LoVo (cell line): ENCODE results near the gene SLIT3.

Source experiments
- DNase-seq: peaks from one replicate; pipeline ENCODE4 v3.0.0-alpha.2; 2016; ENCODE audit warnings: low spot score

SLIT3 gene

GRCh38 chr5:168829922-168830417, 471.0 kb downstream of the SLIT3 start:
- DNase-seq, result no peak

DNA sequence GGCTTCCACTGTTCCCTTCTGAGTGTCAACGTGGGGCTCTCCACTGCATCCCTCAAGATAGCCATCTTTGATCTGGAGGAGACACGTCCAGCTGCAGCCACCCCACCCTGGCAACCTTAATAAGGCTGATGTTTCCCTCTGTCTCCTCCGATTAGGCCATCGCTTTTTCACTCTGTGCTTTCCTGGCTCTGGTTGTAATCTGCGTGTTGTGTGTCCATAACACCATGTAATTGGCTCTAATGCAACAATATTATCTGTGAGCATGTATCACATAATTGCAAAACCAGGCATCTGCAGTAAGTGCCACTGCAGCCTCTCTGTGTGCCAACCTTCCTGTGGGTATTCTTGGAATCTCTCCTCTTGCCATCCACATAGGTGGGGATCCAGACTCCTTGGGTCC, 471.9 kb downstream of the SLIT3 start:
- DNase-seq, result no peak

DNA sequence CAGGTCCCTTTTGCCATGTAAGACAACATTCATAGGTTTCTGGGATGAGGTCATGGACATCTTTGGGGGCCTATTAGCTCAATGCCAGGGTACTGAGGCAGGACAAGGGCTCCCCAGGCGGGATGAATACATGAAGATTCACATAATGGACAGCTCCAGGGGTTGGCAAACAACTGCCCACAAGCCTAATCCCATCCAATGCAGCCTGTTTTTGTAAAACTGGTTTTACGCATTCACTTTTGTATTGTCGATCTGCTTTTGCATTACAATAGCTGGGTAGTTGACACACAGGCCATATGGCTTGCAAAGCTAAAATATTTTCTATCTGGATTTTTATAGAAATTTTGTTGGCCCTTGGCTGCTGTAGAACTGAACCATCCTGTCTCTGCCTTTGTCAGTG, 473.3 kb downstream of the SLIT3 start:
- DNase-seq, result no peak

DNA sequence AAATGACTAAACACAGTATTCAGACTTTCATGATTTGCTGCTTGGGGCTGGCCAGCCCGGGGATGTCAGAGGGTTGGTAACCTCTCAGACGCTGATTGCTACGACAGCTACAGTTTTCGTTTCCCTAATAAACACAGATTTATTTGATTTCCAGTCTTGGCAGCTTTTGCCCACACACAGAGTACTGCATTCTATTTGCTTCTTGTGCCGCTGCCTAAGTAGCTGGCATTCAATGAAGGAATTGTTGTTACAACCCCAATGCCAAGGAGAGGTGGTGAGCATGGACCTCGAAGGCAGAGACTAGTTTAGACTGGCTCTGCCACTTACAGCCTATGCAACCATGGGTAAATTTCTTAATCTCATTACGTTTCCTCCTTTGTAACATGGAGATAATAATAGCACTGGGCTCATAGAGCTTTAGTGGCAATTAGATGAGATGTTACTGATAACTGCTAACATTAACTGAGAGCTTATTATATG, 474.7 kb downstream of the SLIT3 start:
- DNase-seq, result no peak

- no peak for DNase-seq
These were observed 478.1 kb downstream of the SLIT3 start for GRCh38 chr5:168822745-168823281.

GRCh38 chr5:168822248-168822744, 478.6 kb downstream of the SLIT3 start:
- DNase-seq, result no peak

DNA sequence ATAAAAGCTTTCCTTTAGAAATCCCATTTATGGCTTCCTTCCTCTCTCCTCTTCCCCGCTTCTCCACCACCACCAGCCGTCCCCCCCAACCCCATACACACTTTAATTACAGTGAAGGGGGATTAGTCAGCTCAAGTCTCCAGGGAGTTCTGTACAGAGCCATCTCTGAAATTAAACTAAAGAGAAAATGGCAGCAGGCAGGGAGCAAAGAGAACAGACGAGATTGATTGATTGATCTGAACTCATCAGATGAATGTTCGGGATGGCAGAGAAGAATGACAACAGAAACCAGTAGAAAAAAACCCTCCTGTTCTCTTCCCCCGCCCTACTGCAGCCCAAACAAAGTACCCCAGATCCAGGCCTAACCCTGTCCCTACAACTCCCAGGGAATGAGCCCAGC, 480.1 kb downstream of the SLIT3 start:
- DNase-seq, result no peak

DNA sequence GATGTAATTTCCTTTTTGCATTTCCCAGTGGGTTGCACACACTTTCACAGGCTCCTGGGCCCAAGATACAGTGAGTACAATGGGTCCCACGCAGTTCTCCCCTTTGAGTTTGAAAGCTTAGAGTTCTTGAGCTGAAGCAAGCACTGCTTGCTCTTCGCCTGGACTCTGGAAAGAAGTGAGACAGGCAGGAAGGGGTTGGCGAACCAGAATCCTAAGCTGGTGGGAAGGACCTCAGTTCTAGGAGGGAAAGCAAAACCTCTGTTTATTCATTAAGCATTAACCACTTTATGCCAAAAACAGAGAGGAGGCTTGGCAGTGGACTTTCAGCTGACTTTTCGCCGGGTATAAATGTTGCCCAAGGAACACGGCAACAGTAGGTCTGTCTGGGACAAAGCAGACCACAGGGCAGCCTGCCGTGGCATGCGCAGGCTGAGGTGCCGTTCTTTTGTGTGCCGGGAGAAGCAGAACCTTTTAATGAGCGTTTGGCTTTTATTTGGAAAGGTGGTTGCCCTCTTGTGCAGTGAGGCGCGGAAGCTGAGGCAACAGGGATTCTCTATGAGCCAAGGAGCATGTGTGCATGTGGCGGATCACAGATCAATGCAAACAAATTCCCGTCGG, 481.8 kb downstream of the SLIT3 start:
- no peak for DNase-seq

DNA sequence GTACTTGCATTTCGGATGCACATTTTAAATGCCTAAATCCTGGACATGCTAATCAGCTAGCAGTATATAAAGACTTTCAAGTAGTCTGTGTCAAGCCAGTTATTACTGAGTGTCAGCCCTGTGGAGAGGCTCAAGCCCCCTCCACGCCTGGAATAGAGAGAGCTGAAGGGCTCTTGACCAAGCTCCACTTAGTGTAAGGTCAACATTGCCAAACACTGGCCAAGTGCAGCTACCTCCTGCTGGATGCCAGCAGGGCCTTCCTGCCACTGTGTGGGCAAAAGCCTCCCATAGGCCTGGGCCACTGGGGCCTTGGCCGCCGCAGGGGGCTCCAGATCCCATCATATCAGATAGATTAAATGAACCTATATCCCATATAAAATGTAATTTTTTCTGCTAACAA, 482.4 kb downstream of the SLIT3 start:
- no peak for DNase-seq

DNA sequence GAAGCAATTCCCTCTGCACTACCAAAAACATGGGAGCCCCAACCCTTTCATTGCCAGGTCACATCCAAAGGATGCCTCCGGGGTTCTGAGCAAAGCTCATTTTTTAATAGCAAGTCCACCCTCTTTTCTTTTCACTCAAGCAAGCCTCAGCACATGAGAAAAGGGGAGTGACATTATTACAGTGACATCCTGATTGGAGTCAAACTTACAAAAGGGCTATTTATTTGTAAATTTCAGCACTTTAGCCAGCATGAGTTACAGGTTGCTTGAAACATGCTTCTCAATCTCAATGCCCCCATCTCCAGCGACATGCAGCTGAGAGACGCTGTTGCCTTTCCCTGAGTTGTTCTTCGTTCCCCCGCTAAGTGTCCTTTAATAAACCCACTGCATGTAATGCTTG, 483.3 kb downstream of the SLIT3 start:
- DNase-seq, result no peak

- no peak for DNase-seq
These were observed 484.3 kb downstream of the SLIT3 start for GRCh38 chr5:168816661-168817060.

DNA sequence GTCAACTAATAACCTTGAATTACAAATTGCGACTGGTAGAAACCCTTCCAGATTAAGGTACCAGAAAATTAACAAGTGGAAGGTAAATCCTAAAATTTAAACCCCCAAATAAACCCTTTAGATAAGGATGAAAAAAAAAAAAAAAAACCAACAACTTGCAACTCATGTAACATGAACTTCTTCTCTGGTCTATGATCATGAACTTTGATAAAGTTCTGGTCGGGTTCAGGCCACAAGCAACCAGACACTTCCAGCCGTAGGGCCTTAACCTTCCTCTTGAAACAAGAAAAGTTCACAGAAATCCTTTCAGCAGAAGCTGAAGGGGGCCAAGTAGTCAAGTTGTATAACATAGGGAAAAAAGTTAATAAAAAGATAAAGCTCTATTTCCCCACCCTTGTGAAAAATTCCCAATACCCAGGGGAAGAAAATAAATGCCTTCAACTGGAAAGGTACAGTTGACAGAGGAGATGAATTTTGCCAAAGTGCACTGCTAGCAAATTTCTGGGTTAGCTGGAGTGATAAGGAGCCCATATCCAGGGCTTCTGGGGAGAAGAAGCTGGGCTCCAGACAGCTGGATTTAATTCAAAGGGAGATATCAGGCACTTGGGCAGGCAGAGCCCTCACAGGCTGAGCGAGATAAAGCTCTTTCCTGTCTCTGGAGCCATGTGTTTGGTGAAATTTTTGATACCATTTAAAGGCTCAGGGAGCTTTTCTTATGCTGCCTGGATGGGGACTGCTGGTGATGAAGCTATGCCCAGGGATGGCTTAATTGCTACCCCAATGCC, 487.6 kb downstream of the SLIT3 start:
- no peak for DNase-seq

DNA sequence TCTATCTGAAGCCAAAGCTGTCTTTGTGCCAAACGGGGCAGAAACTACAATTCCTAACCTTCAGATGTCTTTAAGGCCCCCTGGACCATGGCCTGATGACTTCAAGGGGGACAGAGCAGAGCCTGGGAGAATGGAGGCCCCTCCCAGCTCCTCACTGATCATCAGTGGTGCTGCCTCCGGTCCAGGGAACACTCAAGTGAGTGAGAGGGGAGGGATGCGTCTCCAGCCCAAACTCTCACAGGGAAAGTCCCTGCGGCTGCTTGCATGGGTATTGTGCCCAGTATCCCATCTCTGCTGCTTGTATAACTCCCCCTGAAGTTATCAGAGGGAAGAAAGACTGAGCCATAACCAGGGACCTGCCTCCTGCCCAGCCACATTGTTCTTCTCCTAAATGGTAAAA, 490.3 kb downstream of the SLIT3 start:
- DNase-seq, result no peak

DNA sequence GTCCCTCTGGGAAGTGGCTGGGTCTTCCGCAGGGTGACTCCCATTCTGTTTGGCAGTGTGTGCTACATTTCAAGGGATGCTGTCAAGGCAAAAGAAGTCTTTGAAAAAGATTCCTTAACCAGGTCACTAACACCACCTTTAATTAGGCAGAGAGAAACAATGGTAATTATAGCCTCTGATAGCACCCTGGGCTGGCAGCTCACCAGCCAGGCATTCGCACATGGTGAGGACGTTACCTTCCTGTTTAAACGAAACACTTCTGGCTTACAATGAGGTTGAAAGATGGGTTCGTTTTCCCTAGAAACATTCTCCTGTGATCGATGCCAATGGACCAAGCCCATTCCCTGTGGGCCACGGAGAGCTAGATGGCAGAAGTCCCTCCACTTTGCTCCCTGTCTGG, 491.7 kb downstream of the SLIT3 start:
- DNase-seq, result no peak

GRCh38 chr5:168808051-168808616, 492.8 kb downstream of the SLIT3 start:
- DNase-seq, result no peak

DNA sequence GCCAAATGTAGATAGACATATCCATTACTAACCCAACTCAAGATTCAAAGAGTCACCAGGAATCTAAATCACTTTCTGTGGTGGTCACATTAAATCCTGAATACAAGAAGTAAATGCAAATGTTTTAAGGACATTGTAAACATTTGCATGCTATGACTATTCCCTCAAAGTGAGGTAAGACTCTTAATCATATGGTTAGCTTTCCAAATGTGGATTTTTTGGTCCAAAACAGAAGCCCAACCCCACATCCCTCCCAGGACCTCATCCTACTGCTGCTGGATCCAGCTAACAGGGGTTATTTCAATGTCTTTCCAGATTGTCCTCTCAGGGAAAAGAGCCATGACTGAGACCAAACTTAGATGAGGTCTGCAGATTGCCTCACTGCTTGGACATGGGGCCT, 493.7 kb downstream of the SLIT3 start:
- no peak for DNase-seq

DNA sequence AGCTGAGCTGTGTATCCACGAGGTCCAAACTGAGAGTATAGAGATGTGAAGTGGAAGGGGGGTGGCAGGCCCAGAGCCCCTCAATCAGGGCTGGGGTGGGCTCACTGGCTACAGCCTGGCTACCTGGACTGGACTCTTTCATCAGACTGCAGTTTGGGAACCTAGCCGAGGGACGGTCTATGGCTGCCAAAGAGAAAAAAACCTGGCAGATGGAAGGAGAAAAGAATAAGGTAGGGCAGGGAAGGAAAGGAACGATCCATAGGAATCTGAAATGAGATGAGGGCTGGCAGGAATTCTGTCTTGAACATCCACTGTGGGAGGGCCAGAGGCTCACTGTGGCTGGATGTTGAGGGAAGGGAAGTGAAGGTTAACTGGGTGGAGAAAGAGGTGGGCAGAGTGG, 497.4 kb downstream of the SLIT3 start:
- no peak for DNase-seq

DNA sequence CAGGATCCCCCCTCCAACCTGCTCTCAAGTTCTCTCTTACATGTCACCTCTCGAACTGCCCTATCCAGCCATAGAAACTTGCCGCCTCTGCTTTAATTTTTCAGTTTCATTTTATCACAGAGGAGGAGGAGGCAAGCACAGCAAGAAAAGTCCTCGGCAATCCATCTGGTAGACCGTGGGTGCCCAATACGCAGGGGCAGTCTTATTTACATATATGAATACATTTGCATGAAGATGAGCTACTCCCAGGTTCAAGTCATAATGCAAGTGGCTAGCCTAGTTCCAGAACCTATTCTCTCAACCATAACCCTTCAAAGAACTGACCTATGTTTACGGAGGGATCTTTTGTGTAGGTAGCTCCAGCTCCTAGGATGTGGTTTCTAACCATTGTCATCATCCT, 498.6 kb downstream of the SLIT3 start:
- no peak for DNase-seq

GRCh38 chr5:168801567-168801966, 499.4 kb downstream of the SLIT3 start:
- no peak for DNase-seq

- no peak for DNase-seq
These were observed 500.2 kb downstream of the SLIT3 start for GRCh38 chr5:168800701-168801100.

GRCh38 chr5:168798065-168799023, 502.6 kb downstream of the SLIT3 start:
- no peak for DNase-seq
